T-helper 17 cell (primary cell): ENCODE results near the gene FAM117A. TPM values are rescaled to one million over a fixed set of nuclear protein-coding genes. Genes with fewer than 3 reads are reported as not detected.

Experiments used
- ATAC-seq: fragments of 150-1000 bp; cut with Tn5 transposase; 2 replicates; pipeline ENCODE4 v1.10.0; 2021; ENCODE audit warnings: mild to moderate bottlenecking, moderate library complexity
- DNase-seq, 3 donors: peaks; one replicate each; pipeline versions ENCODE4 v3.0.0 to v3.0.0-alpha.2; 2020 to 2021
- H3K9me3 ChIP-seq: one replicate; pipeline ENCODE4 v1.7.0; 2013; ENCODE audit warnings: low read length, mild to moderate bottlenecking; ENCODE audit not compliant: control insufficient read depth, poor library complexity, severe bottlenecking
- H3K27ac Mint-ChIP-seq: one replicate; pipeline ENCODE4 v1.8.0; 2022; ENCODE audit warnings: mild to moderate bottlenecking, moderate library complexity, mixed read lengths
- H3K27me3 Mint-ChIP-seq: one replicate; pipeline ENCODE4 v1.8.0; 2022; ENCODE audit warnings: mixed read lengths
- H3K36me3 Mint-ChIP-seq: one replicate; pipeline ENCODE4 v1.8.0; 2022; ENCODE audit warnings: low read depth, mixed read lengths
- H3K4me1 Mint-ChIP-seq: one replicate; pipeline ENCODE4 v1.8.0; 2022; ENCODE audit warnings: mild to moderate bottlenecking, mixed read lengths
- H3K4me3 Mint-ChIP-seq: one replicate; pipeline ENCODE4 v1.8.0; 2022; ENCODE audit warnings: mild to moderate bottlenecking, moderate library complexity, mixed read lengths
- total RNA-seq, 4 donors: library from RNA in 2 of 4; stranded (reverse) in 2 of 4; gene quantifications; one replicate each; pipeline ENCODE4 v1.2.3 and lab custom pipeline; 2022 to 2026

FAM117A gene
- total RNA-seq, 2 donors from 2014 or later, result 58.9 to 68.6 TPM

DNA sequence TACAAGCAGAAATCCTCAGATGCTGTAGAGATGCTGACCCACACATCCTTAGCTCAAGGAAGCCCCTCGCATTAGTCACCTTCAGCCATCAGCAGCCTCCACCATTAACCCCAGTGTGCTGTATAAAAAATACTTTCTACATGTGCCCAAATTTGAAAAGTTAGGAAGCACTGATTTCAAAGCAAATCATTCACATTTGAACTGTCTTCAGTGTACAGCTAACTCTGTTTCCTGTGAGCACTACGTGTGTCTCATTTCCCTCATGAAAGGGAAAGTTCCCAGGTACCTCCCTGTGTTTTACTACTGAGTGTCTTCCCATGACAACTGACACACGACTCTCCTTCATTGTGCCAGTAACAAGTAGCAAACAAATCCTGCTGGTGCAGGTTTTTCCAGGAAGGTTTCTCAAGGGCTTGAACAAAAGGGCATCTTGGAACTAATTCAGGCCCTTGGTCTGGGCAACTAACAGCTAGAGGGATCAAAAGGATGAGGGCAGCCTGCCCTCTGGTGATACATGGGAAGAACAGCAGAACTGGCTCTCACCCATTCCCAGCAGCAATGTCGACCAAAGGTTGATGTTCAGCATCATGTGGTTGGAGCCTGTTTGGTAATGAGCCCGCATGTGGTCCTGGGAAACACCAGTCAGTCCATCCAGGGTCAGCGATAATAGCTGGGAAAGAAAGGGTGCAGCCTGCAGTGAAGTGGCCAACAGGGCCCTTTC is 60.2 kb downstream of the FAM117A start:
- no peak overlapping the region for H3K27ac Mint-ChIP-seq
- peaks cover 10% of the 10 kb centered on the region for H3K36me3 Mint-ChIP-seq
- no peak overlapping the region for H3K4me3 Mint-ChIP-seq
- DNase-seq (no peak), ATAC-seq (no peak)
- no peaks in the 10 kb centered on the region for H3K27me3 Mint-ChIP-seq
- H3K4me1 Mint-ChIP-seq, result peaks cover 35% of the 10 kb centered on the region
- H3K9me3 ChIP-seq, result no peaks in the 10 kb centered on the region

- H3K27me3 Mint-ChIP-seq, result no peaks in the 10 kb centered on the region
- no peaks in the 10 kb centered on the region for H3K9me3 ChIP-seq
- ATAC-seq (no peak), DNase-seq (no peak)
- H3K36me3 Mint-ChIP-seq, result peaks cover 10% of the 10 kb centered on the region
- peak overlapping the region; percentile 75 for H3K27ac Mint-ChIP-seq
- H3K4me1 Mint-ChIP-seq, result peaks cover 23% of the 10 kb centered on the region
- H3K4me3 Mint-ChIP-seq, result no peak overlapping the region
Observed at GRCh38 chr17:49700960-49701359, 63.0 kb downstream of the FAM117A start.

DNA sequence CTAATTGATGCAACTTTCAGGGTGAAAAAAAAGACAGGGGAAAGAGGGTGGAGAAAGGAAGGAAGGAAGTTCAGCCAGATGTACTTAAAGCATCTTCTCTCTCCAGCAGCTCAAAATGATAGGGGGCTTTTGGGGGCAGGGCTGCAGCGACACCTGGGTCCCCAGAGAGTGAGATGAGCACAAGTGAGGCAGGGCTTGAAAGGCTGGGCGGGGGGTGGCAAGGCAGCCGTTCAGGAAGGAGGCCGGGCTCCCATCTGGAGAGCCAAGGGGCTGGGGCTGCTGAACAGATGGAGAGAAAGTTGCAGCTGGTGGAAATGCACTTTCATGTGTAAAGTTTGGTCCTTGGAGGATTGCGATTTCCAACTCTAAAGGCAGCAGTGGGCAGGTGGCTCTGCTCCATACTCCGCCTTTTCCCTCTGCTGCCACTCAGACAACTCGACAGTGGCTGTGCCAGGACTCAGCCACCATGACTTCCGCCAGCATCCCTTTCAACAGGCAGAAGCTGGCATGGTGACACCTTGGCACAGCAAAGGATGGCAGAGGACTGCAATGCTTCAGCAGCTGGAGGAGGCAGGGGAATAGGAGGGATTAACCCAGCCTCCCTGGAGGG is 63.9 kb downstream of the FAM117A start:
- Mint-ChIP-seq H3K36me3 (peaks cover 5% of the 10 kb centered on the region), H3K27me3 (no peaks in the 10 kb centered on the region), H3K4me1 (peaks cover 24% of the 10 kb centered on the region), H3K27ac (peak overlapping the region; percentile 75), H3K4me3 (no peak overlapping the region)
- ATAC-seq (no peak), DNase-seq (no peak)
- H3K9me3 ChIP-seq, result no peaks in the 10 kb centered on the region

DNA sequence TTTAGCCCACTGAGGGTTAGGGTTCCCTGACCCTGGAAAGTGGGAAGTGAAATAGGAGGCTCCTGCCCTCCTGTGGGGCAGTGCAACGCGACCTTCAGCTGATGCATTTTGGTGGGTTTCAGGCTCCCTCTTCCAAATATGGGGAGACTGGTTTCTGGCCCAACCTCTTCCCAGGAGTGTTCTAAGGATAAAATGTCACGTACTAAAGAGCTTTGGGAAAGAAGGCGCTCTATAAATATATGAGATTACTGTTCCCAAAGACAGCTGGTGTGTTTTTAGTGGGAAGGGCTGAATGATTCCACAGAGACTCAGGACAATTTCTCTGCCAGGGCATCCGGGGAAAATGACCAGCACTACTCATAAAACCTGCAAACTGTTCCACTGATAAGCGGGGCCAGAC is 65.9 kb downstream of the FAM117A start:
- H3K4me3 Mint-ChIP-seq, result no peak overlapping the region
- H3K36me3 Mint-ChIP-seq, result peaks cover 5% of the 10 kb centered on the region
- H3K4me1 Mint-ChIP-seq, result peaks cover 25% of the 10 kb centered on the region
- ATAC-seq (no peak), DNase-seq (no peak)
- H3K27ac Mint-ChIP-seq, result peak overlapping the region; percentile 29
- H3K9me3 ChIP-seq, result no peaks in the 10 kb centered on the region
- no peaks in the 10 kb centered on the region for H3K27me3 Mint-ChIP-seq

DNA sequence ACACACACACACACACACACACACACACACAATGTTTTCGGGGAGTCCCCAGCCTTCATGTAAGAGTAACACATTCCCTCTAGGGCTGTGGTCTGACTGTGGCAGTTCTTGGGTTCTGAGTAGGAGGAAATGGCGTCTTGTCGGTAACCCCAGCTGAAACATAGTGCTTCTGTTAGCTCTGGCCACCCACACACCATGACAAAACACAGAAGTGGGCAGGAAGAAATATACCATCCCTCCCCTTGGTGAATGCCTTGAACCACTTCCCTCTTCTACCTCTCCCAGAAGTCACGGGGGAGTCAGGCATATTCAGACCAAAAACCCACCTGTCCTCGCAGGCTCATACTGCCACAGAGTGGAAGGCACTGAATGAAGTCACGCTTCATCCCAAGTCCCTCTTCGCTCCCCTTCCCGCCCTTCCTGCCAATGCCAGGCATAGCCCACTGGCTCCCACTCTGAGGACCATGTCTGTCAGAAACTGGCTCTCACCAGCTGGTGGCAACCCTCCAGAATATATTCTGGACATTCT is 67.6 kb downstream of the FAM117A start:
- peaks cover 30% of the 10 kb centered on the region for H3K4me1 Mint-ChIP-seq
- DNase-seq (peak in 2 of 3 donors; percentile 11 to 18), ATAC-seq (peak; percentile 94)
- peak overlapping the region; percentile 84 for H3K27ac Mint-ChIP-seq
- H3K4me3 Mint-ChIP-seq, result peak overlapping the region; percentile 62
- peaks cover 5% of the 10 kb centered on the region for H3K36me3 Mint-ChIP-seq
- H3K9me3 ChIP-seq, result no peaks in the 10 kb centered on the region
- no peaks in the 10 kb centered on the region for H3K27me3 Mint-ChIP-seq

DNA sequence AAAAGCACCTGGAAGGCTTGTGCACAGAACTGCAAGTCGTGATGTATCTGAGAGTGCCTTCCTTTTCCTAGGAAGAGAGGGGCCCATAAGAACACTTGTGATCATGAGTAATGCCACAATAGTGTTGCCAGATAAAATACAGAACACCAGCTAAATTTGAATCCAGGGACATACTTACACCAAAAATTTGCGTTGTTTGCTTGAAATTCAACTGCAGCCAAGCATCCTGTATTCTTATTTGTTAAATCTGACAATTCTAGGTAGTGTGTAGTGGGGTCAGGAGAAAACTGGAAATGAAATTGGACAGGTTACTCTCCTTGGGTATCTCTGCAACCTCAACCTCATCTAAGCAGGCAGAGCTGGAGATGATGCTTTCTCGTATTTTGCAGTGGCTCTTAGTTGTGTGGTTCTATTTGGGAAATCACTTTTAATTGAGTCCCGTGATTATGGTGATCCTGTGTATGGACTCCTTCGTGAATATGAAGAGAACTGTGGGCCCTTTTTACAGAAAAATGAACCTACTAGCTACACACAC is 68.2 kb downstream of the FAM117A start:
- H3K4me1 Mint-ChIP-seq, result peaks cover 30% of the 10 kb centered on the region
- H3K27me3 Mint-ChIP-seq, result no peaks in the 10 kb centered on the region
- peaks cover 5% of the 10 kb centered on the region for H3K36me3 Mint-ChIP-seq
- ATAC-seq (peak; percentile 16), DNase-seq (no peak)
- peak overlapping the region; percentile 84 for H3K27ac Mint-ChIP-seq
- H3K4me3 Mint-ChIP-seq, result peak overlapping the region; percentile 62
- H3K9me3 ChIP-seq, result no peaks in the 10 kb centered on the region

DNA sequence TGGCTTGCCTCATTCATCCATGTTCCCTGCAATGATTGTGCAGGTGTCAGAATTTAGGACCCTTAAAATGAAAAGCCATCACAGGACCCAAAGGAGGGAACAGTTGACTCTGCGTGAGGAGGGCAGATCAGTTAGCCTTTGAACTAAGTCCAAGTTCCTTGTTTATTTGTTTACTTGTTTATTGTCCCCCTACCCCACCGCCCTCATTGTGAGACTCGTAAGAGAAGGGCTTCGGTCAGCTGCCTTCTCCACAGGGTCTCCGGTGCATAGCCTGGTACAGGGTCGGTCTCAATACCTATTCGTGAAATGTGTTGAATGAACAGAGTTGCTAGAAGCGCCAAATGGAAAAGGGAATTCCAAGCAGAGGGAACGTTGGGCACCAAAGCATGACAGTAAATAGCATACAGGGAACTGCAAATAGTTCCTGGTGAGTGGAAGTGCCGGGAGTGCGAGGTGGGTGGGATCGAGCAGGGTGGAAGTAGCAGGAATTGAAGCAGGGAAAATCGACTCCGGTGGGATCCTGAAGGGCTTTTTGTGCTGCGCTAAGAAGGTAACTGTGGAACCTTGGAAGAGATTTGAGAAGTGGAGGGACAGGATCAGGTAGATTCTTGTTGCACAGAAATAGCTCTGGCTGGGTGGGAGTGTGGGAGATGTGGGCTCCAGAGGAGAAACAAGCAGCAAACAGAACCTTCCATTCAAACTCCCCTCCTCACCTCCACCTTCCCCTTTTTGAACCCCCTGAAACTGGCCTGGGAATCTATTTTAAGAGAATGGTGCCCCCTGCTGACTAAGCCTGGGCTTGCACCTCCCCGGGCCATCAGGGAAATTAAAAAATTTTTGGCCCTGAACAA is 68.9 kb downstream of the FAM117A start:
- Mint-ChIP-seq H3K4me1 (peaks cover 30% of the 10 kb centered on the region), H3K27ac (peak overlapping the region; percentile 84), H3K4me3 (no peak overlapping the region), H3K27me3 (no peaks in the 10 kb centered on the region), H3K36me3 (peaks cover 5% of the 10 kb centered on the region)
- H3K9me3 ChIP-seq, result no peaks in the 10 kb centered on the region
- peak; percentile 45 to 61 (median 46) for DNase-seq
- ATAC-seq, result peak; percentile 55

DNA sequence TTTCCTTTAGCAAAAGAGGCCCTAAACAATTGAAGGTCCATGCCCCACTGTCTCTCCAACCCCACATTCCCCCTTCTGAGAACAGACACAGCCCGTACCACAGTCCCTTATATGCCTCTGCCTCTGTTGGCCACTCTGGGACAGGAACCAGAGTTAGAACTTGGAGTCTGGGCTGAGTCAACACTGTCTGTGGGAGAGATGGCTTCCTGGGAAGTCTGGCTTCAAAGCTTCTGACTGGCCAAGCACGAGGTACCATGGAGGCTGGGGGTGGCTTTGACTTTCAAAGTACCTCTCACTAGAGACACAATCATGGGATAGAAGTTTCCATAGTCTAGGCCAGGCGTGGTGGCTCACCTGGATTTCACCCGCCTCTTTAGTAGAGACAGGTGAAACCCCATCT is 71.2 kb downstream of the FAM117A start:
- ATAC-seq, result no peak
- H3K9me3 ChIP-seq, result no peaks in the 10 kb centered on the region
- peaks cover 4% of the 10 kb centered on the region for H3K36me3 Mint-ChIP-seq
- no peak for DNase-seq
- no peak overlapping the region for H3K27ac Mint-ChIP-seq
- H3K4me3 Mint-ChIP-seq, result no peak overlapping the region
- H3K4me1 Mint-ChIP-seq, result peaks cover 34% of the 10 kb centered on the region
- H3K27me3 Mint-ChIP-seq, result no peaks in the 10 kb centered on the region

DNA sequence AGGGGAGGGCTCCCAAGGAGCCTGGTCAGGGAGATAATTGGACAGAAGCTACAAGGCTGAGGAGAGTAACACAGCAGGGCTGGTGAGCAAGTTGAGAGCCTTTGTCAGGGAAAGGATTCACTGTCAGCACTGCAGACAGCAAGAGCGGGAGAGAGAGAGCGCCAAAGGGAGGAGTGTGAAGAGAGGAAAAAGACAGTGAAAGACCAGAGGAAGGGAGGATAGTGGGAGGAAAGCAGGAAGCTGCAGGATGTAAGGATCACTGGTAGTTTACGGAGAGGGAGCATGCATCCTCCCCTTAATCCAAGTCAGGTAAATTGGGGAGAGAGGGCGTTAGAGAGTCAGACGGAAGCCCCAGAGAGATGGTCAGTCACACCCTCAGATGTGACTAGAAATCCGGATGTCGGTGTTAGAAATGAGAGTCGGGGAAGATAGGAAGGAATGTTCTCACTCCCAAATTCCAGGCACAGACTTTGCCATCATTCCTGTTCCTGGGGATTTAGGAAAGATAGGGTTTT is 72.2 kb downstream of the FAM117A start:
- no peak for ATAC-seq
- H3K9me3 ChIP-seq, result no peaks in the 10 kb centered on the region
- DNase-seq, result no peak
- peaks cover 4% of the 10 kb centered on the region for H3K36me3 Mint-ChIP-seq
- no peaks in the 10 kb centered on the region for H3K27me3 Mint-ChIP-seq
- no peak overlapping the region for H3K27ac Mint-ChIP-seq
- H3K4me1 Mint-ChIP-seq, result peaks cover 40% of the 10 kb centered on the region
- H3K4me3 Mint-ChIP-seq, result no peak overlapping the region

- H3K36me3 Mint-ChIP-seq, result peaks cover 4% of the 10 kb centered on the region
- no peaks in the 10 kb centered on the region for H3K27me3 Mint-ChIP-seq
- H3K27ac Mint-ChIP-seq, result no peak overlapping the region
- DNase-seq, result no peak
- no peak overlapping the region for H3K4me3 Mint-ChIP-seq
- peaks cover 38% of the 10 kb centered on the region for H3K4me1 Mint-ChIP-seq
- no peak for ATAC-seq
- no peaks in the 10 kb centered on the region for H3K9me3 ChIP-seq
Observed at GRCh38 chr17:49691086-49691676, 72.8 kb downstream of the FAM117A start.

- Mint-ChIP-seq H3K36me3 (peaks cover 4% of the 10 kb centered on the region), H3K4me3 (no peak overlapping the region), H3K4me1 (peaks cover 30% of the 10 kb centered on the region), H3K27me3 (no peaks in the 10 kb centered on the region), H3K27ac (no peak overlapping the region)
- DNase-seq, result no peak
- no peak for ATAC-seq
- no peaks in the 10 kb centered on the region for H3K9me3 ChIP-seq
Observed at GRCh38 chr17:49690256-49690655, 73.7 kb downstream of the FAM117A start.

GRCh38 chr17:49688848-49689247 is 75.1 kb downstream of the FAM117A start:
- Mint-ChIP-seq H3K4me1 (peaks cover 27% of the 10 kb centered on the region), H3K4me3 (peak overlapping the region; percentile 86), H3K27me3 (no peaks in the 10 kb centered on the region), H3K36me3 (peaks cover 4% of the 10 kb centered on the region), H3K27ac (peak overlapping the region; percentile 90)
- ATAC-seq, result no peak
- no peaks in the 10 kb centered on the region for H3K9me3 ChIP-seq
- no peak for DNase-seq
